RPMI7951 (cell line): ENCODE results near the gene DDX5. TPM values are rescaled to one million over a fixed set of nuclear protein-coding genes. Genes with fewer than 3 reads are reported as not detected.

Experiments
- DNase-seq: peaks from one replicate; pipeline ENCODE4 v3.0.0-alpha.2; 2012; ENCODE audit warnings: low read depth
- total RNA-seq: library from RNA; depleted of rRNA; stranded (reverse); fragments of >200 nt; shearing (Covaris generic); gene quantifications from 2 replicates; pipeline ENCODE4 v1.2.3, GENCODE V29; 2014; rRNA removed

The DDX5 gene
- 182 and 183 TPM in 2 replicates for total RNA-seq

DNA sequence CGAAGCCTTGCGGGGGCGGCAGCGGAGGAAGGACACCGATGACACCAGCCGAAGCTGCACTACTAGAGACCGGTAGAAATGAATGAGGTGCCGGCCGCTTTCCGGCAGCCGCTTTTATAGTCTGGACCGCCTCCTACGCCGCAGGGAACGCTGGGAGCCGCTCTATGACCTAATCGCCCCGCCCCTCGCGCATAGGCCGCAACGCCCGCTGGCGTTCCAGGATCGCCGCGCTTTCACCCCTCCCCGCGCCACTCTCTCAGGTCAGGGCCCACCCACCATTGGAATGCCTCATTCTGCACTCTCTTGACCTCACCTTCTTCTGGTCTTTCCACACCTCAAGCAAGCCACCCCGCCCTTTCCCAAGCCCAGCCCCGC, at the start of gene DDX5:
Gene DDX5 (minus strand): TSS at position 89 of the 375 bp plus-strand sequence. CDS start 170 bp downstream, outside the sequence.
- peak; percentile 93 for DNase-seq

DNA sequence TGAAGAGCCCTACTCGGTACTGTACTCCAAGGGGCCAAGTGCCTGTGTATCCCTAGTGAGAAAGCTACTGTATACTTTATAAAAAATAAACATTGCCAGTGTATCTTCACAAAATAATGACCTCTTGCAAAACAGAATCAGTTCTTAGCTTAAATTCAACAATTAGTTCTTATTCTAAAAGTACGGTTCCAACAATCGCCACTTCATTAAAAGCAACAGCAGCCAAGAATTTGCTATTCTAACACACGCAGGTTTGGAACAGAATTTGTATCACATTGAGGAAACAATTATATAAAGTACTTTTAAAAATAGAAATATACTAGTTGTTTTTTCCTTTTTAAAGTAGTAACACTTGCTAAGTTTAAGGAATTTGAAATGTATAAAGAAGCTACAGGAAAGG, 49.2 kb upstream of the DDX5 start:
- DNase-seq, result no peak

DNA sequence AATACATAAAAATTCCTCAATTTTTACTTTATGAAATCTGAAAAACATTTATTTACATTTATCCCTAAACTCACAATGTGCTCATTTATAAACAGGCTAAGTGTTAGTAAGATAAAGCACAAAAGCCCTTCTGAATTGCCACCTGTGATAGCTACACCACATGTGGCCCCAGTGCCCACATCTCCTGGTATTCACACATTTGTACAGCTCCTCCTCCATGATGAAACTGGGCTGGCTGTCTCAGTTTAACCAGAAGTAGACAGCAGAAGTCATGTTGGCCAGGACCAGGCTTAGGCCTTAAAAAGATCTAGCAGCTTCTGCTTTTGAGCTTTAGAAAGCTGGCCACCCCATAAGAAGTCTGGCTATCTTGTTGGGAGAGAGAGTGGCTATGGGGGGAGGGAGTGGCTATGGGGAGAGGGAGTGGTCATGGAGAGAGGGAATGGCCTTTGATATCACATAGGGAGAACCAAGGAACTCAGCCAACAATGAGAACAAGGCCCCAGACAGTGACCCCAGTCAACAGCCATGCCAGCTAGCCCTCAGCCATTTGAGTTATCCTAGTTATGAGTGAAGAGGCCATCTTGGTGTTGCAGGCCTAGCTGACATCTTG, 48.0 kb upstream of the DDX5 start:
- DNase-seq, result no peak

DNA sequence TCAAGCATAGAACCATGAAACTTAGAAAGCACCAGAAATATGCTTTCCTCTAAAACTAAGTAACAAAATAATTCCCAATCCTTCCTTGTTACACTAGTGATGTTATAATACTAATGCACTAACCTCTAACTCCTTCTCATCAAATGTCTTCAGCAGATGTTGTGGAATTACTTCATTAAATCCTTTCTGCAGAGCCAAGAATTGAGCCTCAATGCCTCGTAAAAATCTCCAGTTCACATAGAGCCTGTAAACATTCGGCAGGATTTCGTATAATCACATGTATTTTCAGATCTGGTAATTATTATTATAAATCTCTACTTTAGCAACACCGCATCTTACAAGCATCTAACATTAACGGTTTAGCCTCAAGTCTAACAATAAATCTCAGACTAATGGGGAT, 45.4 kb upstream of the DDX5 start:
- DNase-seq, result no peak

DNA sequence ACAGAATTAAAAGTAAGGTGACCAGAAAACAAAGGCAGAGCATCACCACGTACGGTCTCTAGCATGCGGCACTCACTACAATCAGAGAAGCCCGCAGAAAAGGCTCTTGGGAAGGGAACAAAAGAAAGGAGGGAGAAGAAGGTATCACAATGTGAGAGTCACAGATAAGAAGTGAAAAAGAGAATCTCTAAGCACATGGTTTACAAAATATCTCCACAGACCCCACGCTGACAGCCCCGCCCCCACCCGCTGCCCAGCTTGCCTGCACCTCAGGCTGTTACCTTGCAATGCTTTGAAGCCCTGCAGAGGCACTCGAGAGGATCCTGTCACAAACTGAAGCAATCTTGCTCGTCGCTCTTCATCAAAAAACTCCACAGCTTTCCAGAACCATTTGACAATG, 41.2 kb upstream of the DDX5 start:
- DNase-seq, result no peak

DNA sequence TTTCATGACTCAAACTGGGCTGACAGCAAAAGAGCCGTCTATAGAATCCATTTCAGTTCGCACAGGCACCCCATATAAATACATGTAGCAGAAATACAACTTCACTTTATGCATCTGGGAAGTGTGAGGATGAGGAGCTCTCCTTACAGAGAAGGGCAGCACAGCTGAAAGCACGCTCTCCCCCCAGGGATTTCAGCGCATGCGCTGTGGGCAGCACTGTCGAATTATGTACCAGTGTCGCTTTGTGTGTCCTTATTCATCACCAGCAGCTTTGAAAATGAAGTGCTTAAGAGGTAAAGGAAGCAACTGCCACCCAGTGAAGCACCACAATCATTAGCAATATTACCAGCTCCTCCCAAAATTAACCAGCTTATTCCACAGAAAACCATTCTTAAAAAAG, 40.6 kb upstream of the DDX5 start:
- no peak for DNase-seq

DNA sequence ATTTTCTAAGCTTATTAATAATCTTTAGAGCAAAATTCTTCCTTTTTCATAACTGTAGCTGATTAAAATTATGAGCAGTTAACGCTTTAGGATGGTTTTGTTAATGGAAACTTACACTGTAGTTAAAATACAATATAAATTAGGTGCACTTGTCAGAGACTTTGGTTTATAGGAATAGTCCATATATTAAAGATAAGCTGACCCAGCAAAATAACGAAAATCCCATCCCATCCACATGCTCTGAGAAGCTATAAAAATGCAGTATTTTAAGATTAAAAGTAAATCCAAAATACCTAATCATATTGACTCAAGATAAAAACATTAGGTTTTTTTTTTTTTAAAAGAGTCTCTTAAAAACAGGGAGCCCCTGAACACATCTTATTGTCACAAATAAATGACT, 38.7 kb upstream of the DDX5 start:
- DNase-seq, result no peak

DNA sequence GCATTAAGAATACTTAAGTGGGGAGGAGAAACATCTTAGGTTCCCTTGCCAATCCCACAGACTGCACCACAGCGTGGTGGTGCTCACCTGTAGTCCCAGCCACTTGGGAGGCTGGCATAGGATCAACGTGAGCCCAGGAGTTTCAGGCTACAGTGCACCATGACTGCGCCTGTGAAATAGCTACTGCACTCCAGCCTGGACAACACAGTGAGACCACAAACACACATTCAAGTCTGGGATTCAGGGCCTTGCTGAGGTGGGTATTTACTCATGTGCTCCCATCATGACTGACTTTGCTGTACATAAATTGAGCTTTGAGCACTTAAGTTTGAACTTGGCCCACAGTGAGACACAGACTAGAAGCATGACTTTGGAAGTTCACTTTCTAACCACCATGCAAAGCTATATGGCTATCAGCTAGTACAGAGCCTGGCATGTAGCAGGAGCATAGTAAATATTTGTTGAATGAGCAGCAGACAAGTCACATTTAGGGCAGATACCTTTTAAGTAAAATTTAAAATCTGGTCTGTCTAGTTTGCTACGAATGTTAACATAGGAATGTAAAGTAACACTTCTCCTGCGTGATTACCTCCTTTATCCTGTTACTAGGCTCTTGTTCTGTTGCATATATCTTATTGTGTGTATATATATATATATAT, 34.2 kb upstream of the DDX5 start:
- no peak for DNase-seq

DNA sequence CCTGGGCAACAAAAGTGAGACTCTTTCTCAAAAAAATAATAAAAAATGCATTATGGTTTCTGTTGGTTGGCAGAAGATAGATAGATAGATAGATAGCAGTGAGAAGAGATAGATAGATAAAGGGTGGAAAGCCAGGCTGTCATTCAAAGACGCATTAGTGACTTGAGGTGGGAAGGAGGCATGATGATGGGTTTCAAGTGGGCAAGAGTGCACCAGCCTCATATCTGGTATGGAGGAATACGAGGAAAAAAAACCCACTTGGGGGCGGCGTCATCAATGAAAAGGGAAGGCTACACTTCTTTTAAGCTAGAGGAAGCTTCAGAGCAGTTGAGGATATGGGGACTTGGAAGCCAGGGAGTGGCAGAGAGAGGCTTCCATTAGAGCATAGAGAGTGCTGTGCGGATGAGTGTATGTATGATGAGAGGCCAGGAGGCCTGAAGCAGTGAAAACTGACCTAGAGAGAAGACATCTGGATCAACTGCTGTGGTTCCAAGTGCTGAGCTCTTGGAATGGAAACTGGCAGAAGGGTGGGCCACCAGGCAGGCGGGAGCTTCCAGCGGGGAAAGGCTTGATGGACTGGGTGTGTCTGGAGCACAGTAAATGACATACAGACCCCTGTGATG, 32.5 kb upstream of the DDX5 start:
- no peak for DNase-seq

DNA sequence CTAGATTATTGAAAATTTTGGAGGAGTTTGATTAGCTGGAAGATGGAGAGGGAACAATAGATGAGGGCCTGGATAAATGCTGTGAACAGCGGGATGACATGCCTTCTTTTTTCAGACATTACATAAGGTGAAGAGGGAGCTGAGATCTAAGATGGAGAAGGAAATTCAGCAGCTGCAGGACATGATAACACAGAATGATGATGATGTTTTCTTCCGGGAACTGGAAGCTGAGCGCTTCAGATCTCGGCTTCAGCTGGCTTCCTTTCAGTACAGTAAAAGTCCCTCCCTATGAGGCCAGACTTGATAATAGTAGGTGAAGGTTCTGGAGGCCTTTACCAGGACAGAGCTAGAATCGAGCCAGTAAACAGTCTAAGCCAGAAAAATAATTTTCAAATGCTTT, 31.4 kb upstream of the DDX5 start:
- DNase-seq, result no peak

DNA sequence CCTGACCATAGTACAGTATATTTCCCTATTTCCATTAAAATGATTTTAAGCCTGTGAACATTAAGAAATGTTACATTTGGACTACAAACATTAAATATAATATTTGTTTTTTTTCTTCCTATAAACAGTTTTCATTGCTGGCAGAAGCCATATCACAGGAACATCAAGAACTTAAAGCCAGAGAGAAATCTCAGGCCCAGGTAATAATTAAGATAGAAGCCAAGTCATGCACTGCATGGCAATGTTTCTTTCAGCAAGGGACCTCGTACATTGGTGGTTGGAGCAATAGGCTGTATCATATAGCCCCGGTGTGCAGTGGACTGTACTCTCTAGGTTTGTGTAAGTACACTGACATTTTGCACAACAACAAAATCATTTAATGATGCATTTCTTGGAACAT, 30.8 kb upstream of the DDX5 start:
- no peak for DNase-seq

DNA sequence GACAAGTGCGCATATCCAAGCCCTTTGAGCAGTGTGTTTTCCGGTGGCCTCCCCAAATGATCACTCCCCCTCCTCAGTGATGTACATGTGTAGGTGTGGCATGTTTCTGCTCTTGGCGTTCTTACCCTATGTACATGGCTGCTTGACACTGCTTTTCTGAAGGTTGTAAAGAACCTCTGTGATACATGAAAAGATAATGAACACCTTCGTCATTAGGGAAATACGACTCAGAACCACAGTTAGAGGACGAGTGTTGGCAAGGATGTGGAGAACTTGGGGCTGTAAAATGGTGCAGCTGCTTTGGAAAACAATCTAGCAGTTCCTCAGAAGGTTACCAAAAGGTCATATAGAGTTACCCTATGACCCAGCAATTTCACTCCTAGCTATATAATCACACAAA, 29.3 kb upstream of the DDX5 start:
- no peak for DNase-seq

DNA sequence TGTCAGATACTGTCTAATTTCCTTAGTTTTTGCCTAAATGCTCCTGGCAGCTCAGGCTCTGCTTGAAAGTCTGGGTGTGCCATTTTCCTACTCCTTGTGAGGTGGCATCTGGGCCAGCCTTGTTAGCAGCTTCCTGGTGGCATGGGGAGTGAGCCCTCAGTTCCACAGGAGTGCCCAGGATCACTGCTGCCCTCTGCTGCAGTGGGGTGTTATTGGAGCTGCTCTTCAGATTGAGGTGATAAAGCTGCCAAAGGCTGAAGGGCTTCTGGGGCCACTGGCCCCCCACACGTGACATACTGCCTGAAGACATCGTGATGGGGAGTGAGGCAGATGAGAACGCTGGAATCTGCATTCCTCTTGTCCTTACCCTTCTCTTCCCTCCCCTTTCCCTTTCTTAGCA, 28.1 kb upstream of the DDX5 start:
- peak; percentile 7 for DNase-seq

DNA sequence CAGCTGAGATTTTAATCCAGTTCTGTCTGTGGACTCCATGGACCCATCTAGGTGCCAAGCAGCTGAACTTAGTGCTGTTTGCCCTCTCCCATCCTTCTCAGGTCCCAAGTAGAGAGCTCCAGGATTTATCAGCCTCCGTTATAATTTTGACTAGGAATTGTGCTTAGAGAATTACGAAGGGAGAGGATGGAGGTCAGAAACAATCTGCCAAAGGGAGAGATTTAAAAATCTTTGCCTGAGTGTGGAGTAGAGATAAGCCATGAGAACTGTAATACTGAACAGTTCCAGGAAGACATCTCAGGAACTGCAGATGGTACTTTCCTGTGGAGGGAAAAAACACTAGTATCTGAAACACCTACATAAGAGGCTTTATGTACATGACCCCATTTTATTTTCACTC, 27.7 kb upstream of the DDX5 start:
- DNase-seq, result no peak

DNA sequence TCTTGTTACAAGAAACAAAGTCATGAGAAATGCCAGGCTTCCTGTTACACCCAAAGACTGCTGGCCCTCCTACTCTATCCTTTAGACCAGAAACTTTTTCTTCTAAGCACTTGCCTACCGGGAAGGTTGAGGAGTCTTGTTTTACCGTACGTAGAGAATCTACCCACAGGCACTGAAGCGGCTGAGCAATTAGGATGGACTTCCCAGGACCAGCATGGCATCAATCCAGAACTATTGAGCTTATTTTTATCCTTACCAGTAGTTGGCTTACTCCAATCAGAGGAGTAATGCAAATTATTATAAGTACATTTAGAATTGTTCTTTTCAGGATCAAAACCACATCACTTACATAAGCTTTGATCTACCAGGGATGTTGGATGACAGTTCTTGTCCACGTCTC, 26.3 kb upstream of the DDX5 start:
- DNase-seq, result no peak

DNA sequence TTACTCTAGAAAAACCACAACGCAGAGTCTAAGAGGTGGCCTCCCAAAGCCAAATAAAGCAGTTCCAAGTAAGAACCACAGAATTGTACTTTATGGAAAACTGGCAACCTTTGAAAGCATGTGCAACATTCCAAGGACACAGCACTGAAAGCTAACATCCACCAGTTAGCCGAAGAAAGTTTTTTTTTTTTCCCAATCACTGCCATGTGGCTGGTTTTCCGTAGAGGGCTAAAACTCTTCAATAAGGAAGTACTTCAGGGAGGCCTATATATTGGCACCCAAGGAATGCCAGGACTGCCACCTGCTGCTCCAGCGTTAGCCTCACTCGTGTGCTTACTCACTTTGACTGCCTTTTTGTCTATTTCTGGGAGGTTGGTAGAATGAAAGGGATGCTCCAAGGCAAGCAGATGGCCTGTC, 25.9 kb upstream of the DDX5 start:
- no peak for DNase-seq

DNA sequence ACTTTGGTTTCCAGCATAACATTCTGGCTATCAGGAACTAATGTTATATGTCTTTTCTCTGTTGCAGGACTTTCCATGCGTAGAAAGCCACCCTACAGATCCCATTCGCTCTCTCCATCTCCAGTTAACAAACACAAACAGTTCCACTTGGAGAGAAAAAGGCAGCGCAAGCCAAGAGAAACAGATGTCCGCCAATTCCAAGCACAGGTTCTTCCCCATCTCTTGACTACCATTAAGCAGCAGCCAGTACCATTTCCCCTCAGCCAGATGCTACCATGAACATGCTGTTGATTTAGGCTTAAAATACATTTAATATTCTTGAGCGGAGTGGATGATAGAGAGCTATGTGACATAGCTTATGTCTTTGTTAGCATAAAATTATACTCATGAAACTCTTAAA, 23.1 kb upstream of the DDX5 start:
- DNase-seq, result no peak

DNA sequence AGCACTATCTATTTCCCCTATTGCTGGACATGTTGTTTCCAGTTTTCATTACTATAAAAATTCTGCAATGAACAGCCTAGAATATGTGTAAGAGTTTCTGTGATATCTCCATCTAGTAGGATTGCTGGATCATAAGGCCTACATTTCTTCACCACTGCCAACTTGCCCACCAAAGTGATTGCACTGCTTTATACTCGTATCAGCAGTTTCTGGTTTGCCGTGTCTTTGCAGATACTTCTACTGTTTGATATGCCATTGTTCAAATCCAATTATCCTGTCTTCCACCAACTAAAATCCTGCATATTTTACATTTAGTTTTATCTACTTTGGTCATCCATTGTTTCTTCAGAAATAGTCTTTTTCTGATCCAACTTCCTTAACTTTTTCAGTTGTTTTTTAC, 21.8 kb upstream of the DDX5 start:
- DNase-seq, result no peak

DNA sequence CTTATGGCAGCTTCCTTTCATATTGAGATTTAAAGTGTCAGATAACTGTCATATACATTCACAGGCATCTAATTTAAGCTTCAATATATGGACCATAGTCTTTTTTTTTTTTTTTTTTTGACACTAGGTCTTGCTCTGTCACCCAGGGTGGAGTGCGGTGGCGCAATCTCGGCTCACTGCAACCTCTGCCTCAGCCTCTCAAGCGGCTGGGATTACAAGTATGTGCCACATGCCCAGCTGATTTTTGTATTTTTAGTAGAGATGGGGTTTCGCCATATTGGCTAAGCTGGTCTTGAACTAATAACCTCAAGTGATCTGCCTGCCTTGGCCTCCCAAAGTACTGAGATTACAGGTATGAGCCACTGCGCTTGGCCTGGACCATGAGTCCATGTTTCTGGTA, 14.3 kb upstream of the DDX5 start:
- no peak for DNase-seq

DNA sequence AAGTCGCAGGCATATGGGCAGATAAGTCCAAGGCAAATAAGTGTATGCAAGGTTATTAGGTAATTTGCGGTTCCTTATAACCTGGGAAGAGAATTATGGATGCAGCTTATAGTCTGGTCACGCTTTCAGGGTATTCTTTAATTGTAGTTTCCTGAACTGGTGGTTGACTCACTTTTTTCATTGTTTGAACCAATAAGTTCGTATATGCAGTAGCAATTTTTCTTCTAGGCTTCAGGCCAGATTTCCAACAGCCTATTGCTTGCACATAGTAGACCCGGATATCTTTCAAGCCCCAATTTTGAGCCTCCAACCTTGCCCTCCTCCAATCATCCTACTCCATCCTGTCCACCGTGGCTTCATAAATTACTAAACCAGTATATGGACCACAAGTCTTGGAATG, 13.5 kb upstream of the DDX5 start:
- no peak for DNase-seq

DNA sequence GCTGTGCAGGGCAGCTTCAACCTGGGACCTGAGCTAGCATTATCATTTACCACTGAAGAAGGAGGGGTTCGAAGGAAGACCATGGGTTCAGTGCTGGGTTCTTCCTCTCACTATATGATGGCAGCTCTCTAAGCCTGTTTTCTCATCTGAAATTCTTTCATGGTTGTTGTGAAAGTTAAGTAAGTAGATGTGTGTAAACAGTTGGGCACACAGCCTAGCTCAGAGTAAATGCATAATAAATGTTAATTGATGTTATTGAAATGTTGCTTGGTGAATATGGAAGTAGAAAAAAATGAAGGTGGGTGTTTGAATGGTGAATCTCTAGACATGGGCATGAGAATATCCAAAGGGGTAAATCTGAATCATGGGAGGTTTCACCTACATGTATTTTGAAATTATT, 9.7 kb upstream of the DDX5 start:
- no peak for DNase-seq

DNA sequence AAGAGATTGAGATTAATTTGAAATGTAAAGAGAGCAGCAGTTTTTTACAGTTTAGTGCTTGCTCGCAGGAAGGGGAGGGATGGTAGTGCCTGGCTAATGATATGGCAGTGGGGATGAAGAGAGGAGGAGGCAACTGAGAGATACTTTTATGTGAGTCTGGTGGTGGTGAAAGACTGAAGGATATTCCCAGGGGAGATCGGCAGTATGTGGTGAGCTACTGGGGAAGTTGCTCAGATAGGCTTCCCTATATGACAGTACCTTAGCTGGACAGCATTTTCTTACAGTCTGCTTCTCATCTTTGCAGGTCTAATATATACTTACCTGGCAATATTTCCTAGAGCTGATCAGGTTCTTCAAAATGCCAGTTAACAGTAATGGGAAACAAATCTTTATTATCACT, 9.3 kb upstream of the DDX5 start:
- no peak for DNase-seq

DNA sequence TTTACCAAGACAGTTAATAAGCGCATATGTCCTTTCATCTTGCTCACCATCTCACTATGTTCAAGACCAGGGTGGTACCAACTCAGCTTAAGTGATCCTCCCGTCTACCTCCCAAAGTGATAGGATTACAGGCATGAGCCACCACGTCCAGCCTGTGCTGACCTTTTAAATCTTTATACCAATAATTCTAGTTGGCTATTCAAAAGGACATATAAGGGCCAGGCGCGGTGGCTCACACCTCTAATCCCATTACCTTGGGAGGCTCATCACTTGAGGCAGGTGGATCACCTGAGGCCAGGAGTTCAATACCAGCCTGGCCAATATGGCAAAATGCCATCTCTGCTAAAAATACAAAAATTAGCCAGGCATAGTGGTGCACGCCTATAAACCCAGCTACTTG, 3.1 kb upstream of the DDX5 start:
- no peak for DNase-seq

DNA sequence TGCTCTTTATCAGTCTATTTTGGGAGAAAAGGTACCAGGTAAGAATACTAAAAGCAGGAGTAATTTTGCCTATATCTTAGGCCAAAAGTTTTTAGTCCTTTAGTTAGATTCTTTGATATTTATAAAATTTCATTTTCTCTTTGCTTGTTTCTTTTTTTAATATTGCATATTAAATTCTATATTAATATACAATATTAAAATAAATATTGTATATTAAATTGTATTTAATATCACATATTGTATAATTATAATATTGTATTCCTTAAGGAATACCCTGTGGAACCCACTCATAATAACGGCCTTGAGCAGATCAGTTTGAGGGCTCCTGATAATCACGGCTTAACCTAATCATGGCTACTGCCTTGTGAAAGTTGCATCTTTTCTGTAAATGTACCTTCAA, 2.6 kb upstream of the DDX5 start:
- no peak for DNase-seq
